Uterus (tissue), 4 donors: Measurements from ENCODE around the gene LNPK. TPM values are rescaled to one million over a fixed set of nuclear protein-coding genes. Genes with fewer than 3 reads are reported as not detected.

Experiments
- DNase-seq, 2 donors: peaks; one replicate each; pipeline ENCODE4 v3.0.0-alpha.2; 2019 to 2020
- H3K27ac ChIP-seq, 2 donors: fragments of 200-600 bp; sonication (generic); 1 replicate in 1 of 2; 2 replicates in 1 of 2; pipeline ENCODE4 v1.5.1; 2016 to 2018
- H3K27me3 ChIP-seq, 2 donors: fragments of 200-600 bp; sonication (generic); one replicate each; pipeline ENCODE4 v1.5.1; 2018 to 2019; ENCODE audit warnings: control low read depth in 1 of 2
- H3K36me3 ChIP-seq, 2 donors: fragments of 200-600 bp; sonication (generic); one replicate each; pipeline ENCODE4 v1.5.1; 2019; ENCODE audit warnings: control low read depth in 1 of 2
- H3K4me1 ChIP-seq, 2 donors: fragments of 200-600 bp; sonication (generic); one replicate each; pipeline ENCODE4 v1.5.1; 2018 to 2019; ENCODE audit warnings: control low read depth in 1 of 2
- H3K4me3 ChIP-seq, 2 donors: fragments of 200-600 bp; sonication (generic); 1 replicate in 1 of 2; 2 replicates in 1 of 2; pipeline ENCODE4 v1.5.1; 2018 to 2019; ENCODE audit warnings: mild to moderate bottlenecking in 1 of 2
- H3K9me3 ChIP-seq, 2 donors: fragments of 200-600 bp; sonication (generic); one replicate each; pipeline ENCODE4 v1.5.1; 2019; ENCODE audit warnings: control low read depth in 1 of 2
- CTCF ChIP-seq, 4 experiments: fragments of 200-600 bp in 2 of 4; fragments of 450-650 bp in 2 of 4; sonication (generic) in 2 of 4; IDR thresholded peaks; one replicate each; pipeline ENCODE4 v1.5.1; 2016 to 2019; ENCODE audit warnings: antibody characterized with exemption in 4 of 4, mild to moderate bottlenecking in 2 of 4, moderate library complexity in 1 of 4
- POLR2A ChIP-seq, 2 donors: fragments of 450-650 bp; IDR thresholded peaks; one replicate each; pipeline ENCODE4 v1.6.1; 2016; ENCODE audit warnings: antibody characterized with exemption in 2 of 2, mild to moderate bottlenecking in 1 of 2, moderate library complexity in 1 of 2
- intact Hi-C: fragments of 100-400 bp; cut with DNase I; formaldehyde crosslinking; loops from one replicate; pipeline ENCODE4 v1.15.1; 2023; ENCODE audit warnings: low total_unique reads
- total RNA-seq, 4 donors: library from RNA; depleted of rRNA in 3 of 4; stranded (reverse); fragments of >200 nt in 3 of 4; gene quantifications; one replicate each; pipeline versions ENCODE4 v1.1.0 to v1.2.4, GENCODE V29; 2014 to 2023
- donor health status: DM: yes; HTN: yes; CAD: no.

Gene LNPK
- total RNA-seq, 4 donors from 2014 or later: 5.1 to 66.4 (median 25.2) TPM

GRCh38 chr2:176009445-176009844 lies 7.4 kb upstream of the LNPK start:
- Histone ChIP-seq H3K27ac (no peak overlapping the region), H3K4me3 (no peak overlapping the region), H3K9me3 (no peaks in the 10 kb centered on the region), H3K36me3 (no peaks in the 10 kb centered on the region), H3K4me1 (no peaks in the 10 kb centered on the region), H3K27me3 (no peaks in the 10 kb centered on the region)
- TF ChIP-seq CTCF (IDR thresholded peaks at IDR 0.05): no peak
- no peak for TF ChIP-seq POLR2A (IDR thresholded peaks at IDR 0.05)
- no peak for DNase-seq
- intact Hi-C loops: no loop called here

- TF ChIP-seq POLR2A (IDR thresholded peaks at IDR 0.05) (no peak), CTCF (IDR thresholded peaks at IDR 0.05) (no peak)
- Histone ChIP-seq H3K4me1 (peaks cover 0 to 7% of the 10 kb centered on the region in 2 donors), H3K36me3 (no peaks in the 10 kb centered on the region), H3K27ac (no peak overlapping the region), H3K27me3 (no peaks in the 10 kb centered on the region), H3K4me3 (no peak overlapping the region), H3K9me3 (no peaks in the 10 kb centered on the region)
- intact Hi-C loops: no loop called here
- DNase-seq: no peak
Measured at GRCh38 chr2:176004934-176005333, 2.9 kb upstream of the LNPK start.

- Histone ChIP-seq H3K9me3 (no peaks in the 10 kb centered on the region), H3K4me1 (peaks cover 0 to 7% of the 10 kb centered on the region in 2 donors), H3K4me3 (no peak overlapping the region), H3K27ac (no peak overlapping the region), H3K36me3 (no peaks in the 10 kb centered on the region), H3K27me3 (no peaks in the 10 kb centered on the region)
- intact Hi-C loops: no loop called here
- DNase-seq: no peak
- TF ChIP-seq POLR2A (IDR thresholded peaks at IDR 0.05): no peak
- TF ChIP-seq CTCF (IDR thresholded peaks at IDR 0.05): no peak
Measured at GRCh38 chr2:176003958-176004357, 1.9 kb upstream of the LNPK start.

GRCh38 chr2:176002688-176003210 lies 682 bp upstream of the LNPK start:
- Histone ChIP-seq H3K9me3 (no peaks in the 10 kb centered on the region), H3K36me3 (no peaks in the 10 kb centered on the region), H3K4me1 (peaks cover 0 to 7% of the 10 kb centered on the region in 2 donors), H3K27ac (peak overlapping the region; percentile 81 to 87), H3K4me3 (peak overlapping the region; percentile 67 to 85), H3K27me3 (no peaks in the 10 kb centered on the region)
- DNase-seq: peak in 1 of 2 donors; percentile 20
- TF ChIP-seq CTCF (IDR thresholded peaks at IDR 0.05) (no peak), POLR2A (IDR thresholded peaks at IDR 0.05) (no peak)
- intact Hi-C loops: no loop called here

GRCh38 chr2:176001281-176001915 lies 669 bp downstream of the LNPK start:
- no peaks in the 10 kb centered on the region for H3K27me3 ChIP-seq
- H3K4me1 ChIP-seq: peaks cover 0 to 7% of the 10 kb centered on the region in 2 donors
- peak overlapping the region; percentile 67 to 85 for H3K4me3 ChIP-seq
- intact Hi-C loops: no loop called here
- no peak for TF ChIP-seq POLR2A (IDR thresholded peaks at IDR 0.05)
- TF ChIP-seq CTCF (IDR thresholded peaks at IDR 0.05): no peak
- DNase-seq: peak in 1 of 2 donors; percentile 18
- H3K27ac ChIP-seq: peak overlapping the region; percentile 81 to 87
- no peaks in the 10 kb centered on the region for H3K36me3 ChIP-seq
- no peaks in the 10 kb centered on the region for H3K9me3 ChIP-seq
